ENCODE results near the gene STARD6. TPM values are rescaled to one million over a fixed set of nuclear protein-coding genes. Genes with fewer than 3 reads are reported as not detected.

STARD6 gene, protein sequence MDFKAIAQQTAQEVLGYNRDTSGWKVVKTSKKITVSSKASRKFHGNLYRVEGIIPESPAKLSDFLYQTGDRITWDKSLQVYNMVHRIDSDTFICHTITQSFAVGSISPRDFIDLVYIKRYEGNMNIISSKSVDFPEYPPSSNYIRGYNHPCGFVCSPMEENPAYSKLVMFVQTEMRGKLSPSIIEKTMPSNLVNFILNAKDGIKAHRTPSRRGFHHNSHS
- total RNA-seq, result not detected in 2 replicates

DNA sequence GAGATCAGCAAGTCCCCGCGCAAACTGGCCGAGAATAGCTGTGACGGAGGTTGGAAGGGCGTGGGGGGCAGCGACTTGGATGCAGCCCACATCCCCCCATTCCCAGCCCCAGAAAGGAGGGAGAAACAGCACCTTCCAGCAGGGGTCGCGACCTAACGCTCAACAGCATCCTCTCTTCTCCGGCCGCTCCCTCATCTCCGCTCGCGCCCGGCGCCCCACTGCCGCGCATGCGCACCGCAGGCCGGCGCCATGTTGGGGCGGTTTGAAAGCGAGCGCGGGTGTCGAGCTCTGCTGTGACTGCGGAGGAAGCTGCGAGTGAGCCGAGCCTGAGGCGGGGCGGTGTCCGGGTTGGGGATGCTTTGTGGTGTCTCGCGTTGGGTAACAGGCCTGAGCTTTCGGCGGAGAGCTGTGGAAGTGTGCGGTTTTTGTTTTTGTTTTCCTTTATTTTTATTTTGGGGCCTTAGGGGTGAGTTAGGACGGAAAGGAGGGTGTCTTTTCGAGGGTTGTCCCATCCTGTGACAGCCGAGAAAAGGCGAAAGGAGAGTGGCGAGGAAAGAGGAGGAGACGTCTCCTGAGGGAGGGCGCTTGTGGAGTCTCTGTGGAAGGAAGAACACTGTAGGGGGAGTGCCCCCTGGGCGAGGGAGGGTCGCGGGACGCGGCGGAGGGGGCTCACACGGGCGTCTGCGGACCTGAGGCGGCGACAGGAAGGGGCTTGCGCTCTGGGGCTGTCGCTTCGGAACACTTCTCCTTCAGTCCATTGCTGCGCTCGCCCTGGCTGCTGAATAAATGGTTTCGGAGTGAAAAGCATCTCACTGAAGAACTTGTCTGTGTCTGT, at the start of gene STARD6, which contains the start of gene C18orf54:
TSS of gene STARD6 (minus strand) at position 199 of the 835 bp plus-strand sequence. CDS start 3,285 bp downstream, outside the sequence.
TSS of gene C18orf54 (plus strand) at position 247 of the 835 bp plus-strand sequence. CDS start 2,667 bp downstream, outside the sequence.

Other genes starting within 250 kb of the STARD6 start
- 24.6 and 25.0 TPM in 2 replicates for gene MBD2, start 133.2 kb downstream of the STARD6 start, total RNA-seq
- gene POLI, start 88.3 kb downstream of the STARD6 start, total RNA-seq, result 13.4 and 25.1 TPM in 2 replicates
- gene C18orf54, start within 50 bp of the STARD6 start, total RNA-seq, result 1.9 and 2.2 TPM in 2 replicates
- gene DYNAP, start 233.4 kb upstream of the STARD6 start, total RNA-seq, result not detected in 2 replicates